Measurements from ENCODE around the gene KSR1.

DNA sequence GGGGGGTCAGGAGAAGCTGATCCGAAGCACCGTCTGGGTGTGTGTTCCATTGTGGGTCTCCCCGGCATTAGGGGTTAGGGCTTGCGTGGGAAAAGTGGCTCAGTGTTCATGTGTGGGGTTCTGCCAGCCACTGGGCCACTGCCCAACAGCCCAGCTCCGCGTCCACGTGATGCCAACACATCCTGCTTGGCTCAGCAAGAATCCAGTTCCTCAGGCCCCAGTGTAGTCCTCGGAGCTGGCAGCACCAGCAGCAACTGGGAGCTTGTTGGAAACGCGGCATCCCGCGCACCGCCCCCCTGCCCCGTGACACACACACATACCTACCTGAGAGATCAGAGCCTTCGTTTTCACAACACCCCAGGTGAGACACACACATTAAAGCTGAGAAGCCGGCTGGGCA lies 193.7 kb downstream of the KSR1 start:
- TF ChIP-seq RAD21 (IDR thresholded peaks at IDR 0.05; ENCODE audit: low read depth) (no peak), TAF1 (IDR thresholded peaks at IDR 0.05; ENCODE audit: low read depth) (no peak), TEAD4 (IDR thresholded peaks at IDR 0.05) (no peak), ZBTB7A (IDR thresholded peaks at IDR 0.05; ENCODE audit: low read depth) (no peak), EP300 (IDR thresholded peaks at IDR 0.05; ENCODE audit: borderline replicate concordance) (no peak), TCF12 (IDR thresholded peaks at IDR 0.05; ENCODE audit: low read depth) (no peak), YY1 (IDR thresholded peaks at IDR 0.05; ENCODE audit: low read depth) (no peak), CREB1 (IDR thresholded peaks at IDR 0.05; ENCODE audit: low read depth) (no peak)
- TF ChIP-seq, protein P1, sequence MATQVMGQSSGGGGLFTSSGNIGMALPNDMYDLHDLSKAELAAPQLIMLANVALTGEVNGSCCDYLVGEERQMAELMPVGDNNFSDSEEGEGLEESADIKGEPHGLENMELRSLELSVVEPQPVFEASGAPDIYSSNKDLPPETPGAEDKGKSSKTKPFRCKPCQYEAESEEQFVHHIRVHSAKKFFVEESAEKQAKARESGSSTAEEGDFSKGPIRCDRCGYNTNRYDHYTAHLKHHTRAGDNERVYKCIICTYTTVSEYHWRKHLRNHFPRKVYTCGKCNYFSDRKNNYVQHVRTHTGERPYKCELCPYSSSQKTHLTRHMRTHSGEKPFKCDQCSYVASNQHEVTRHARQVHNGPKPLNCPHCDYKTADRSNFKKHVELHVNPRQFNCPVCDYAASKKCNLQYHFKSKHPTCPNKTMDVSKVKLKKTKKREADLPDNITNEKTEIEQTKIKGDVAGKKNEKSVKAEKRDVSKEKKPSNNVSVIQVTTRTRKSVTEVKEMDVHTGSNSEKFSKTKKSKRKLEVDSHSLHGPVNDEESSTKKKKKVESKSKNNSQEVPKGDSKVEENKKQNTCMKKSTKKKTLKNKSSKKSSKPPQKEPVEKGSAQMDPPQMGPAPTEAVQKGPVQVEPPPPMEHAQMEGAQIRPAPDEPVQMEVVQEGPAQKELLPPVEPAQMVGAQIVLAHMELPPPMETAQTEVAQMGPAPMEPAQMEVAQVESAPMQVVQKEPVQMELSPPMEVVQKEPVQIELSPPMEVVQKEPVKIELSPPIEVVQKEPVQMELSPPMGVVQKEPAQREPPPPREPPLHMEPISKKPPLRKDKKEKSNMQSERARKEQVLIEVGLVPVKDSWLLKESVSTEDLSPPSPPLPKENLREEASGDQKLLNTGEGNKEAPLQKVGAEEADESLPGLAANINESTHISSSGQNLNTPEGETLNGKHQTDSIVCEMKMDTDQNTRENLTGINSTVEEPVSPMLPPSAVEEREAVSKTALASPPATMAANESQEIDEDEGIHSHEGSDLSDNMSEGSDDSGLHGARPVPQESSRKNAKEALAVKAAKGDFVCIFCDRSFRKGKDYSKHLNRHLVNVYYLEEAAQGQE (IDR thresholded peaks at IDR 0.05; ENCODE audit: low read depth): no peak
- TF ChIP-seq, protein P2, sequence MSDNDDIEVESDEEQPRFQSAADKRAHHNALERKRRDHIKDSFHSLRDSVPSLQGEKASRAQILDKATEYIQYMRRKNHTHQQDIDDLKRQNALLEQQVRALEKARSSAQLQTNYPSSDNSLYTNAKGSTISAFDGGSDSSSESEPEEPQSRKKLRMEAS (IDR thresholded peaks at IDR 0.05): no peak
- TF ChIP-seq, protein P3, sequence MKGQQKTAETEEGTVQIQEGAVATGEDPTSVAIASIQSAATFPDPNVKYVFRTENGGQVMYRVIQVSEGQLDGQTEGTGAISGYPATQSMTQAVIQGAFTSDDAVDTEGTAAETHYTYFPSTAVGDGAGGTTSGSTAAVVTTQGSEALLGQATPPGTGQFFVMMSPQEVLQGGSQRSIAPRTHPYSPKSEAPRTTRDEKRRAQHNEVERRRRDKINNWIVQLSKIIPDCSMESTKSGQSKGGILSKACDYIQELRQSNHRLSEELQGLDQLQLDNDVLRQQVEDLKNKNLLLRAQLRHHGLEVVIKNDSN (IDR thresholded peaks at IDR 0.05): no peak
